HG02884 (cell line): ENCODE data around the gene ANAPC1.
A peak's percentile ranks its signal among the peaks of the same experiment; 100 is the strongest.
"Not testable (repeated sequence)": the region's sequence is repeated elsewhere in the genome, so short reads cannot be mapped to it uniquely, and the experiment has no call there.

ENCODE experiments used
- ATAC-seq: cut with Tn5 transposase; IDR thresholded peaks from one replicate; pipeline ENCODE4 v1.9.1; 2021; ENCODE audit warnings: mild to moderate bottlenecking, moderate library complexity; ENCODE audit not compliant: unreplicated experiment

Gene ANAPC1

DNA sequence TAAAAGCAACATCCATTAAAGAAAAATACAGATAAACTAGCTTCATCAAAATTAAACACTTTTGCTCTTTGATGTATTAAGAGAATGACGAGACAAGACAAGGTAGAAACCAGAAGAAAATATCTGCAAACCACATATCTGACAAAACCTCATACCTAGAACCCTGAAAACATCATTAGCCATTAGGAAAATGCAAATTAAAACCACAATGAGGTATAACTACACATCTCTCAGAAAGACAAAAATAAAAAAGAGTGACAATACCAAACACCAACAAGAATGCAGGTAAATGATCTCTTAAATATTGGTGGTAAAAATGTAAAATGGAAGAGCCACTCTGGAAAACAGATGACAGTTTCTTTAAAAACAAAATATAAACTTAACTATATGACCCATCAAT is 53.5 kb downstream of the ANAPC1 start:
- ATAC-seq, result peak; percentile 62

DNA sequence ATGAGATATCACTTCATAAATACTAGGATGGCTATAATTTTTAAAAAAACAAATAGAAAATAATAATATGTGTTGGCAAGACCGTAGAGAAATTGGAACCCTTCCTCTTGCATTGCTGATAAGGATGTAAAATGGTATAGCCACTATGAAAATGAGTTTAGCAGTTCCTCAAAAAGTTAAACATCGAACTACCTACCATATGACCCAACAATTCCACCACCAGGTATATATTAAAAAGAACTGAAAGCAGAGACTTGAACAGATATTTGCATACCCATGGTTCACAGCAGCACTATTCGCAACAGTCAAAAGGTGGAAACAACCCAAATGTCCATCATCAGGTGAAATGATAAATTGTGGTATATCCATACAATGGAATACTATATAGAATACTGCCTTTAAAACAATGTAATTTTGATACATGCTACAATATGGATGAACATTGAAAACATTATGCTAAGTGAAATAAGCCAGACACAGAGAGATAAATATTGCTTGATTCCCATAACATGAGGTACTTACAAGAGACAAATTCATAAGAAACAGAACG is 55.7 kb downstream of the ANAPC1 start:
- ATAC-seq, result not testable (repeated sequence)

DNA sequence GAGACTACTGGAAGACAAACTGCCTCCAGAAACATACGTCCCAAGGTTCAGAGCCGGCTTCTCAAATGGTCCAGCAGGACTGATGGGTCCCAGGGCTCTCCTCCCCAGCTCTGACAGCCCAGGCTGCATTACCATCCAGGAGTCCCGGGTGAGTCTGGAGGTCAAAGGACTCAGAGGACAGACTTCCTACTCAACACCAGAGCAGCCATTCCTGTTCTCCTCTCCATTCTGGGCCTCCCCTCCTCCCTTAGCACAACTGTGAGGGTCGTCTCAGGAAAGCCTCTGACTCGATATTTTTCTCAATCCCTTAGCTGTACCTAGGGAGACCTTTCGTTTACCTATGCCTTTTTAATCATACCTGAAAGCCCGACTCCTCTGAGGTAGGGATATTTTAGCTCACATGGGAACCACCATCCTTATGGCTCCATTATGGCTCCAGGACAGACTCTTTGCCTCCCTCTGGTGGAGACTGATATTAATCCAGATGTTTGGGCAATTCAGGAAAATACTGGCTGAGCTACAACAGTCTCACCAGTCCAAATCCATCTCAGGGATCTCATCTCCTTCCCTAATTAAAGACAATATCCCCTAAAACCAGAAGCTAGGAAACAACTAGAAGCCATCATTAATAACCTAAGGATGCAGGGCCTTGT is 70.9 kb downstream of the ANAPC1 start:
- ATAC-seq, result not testable (repeated sequence)

DNA sequence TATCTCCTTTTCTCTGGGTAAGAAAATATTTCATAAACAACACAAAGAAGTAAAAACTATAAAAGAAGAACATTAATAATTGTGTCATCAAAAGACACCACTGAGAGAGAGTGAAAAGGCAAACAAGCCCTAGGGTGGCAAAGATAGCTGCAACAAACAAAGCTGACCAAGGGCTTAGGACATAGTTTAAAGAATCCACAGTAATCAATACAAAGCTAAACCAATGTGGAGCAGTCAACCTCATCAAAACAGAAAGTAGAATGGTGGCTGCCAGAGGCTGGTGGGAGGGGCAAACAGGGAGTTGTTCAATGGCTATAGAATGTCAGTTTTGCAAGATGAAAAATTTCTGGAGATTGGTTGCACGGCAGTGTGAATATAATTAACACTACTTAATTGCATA is 93.4 kb downstream of the ANAPC1 start:
- not testable (repeated sequence) for ATAC-seq

DNA sequence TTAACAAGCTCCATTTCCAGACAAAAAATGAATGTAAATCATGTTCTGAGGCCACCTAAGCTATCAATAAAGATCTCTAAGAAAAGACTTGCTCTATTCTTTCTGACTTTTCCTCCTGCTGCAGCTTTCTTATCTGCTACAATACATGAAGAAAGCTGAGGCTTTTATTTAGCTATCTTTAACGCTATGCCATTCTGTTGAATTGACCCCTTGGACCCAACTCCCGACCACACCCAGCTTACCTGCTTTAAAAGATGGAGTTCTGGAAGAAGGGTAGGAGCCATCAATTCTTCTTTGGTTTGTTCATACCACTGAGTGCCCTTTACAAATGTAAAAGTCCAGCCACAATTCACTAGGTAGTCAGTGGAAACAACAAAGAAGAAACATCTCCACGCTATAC is 99.9 kb downstream of the ANAPC1 start:
- ATAC-seq, result not testable (repeated sequence)

DNA sequence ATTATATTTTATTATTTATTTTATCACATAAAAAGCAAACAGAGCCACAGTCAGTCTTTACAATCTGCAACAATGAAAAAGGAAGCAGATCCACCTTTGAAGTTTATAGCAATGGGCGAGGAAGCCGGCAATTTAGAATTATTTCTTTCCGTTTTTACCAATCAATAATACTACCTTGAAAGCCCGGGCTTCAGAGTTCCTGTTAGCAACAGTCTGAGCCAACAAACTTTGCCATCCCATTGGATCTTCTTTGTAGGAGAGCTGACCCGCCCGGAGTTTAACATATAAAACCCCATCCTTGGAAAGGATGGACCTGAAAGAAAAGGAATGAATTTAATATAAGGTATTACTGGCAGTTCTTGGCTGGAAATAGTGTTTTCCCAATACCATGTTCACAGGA is 101.8 kb downstream of the ANAPC1 start:
- not testable (repeated sequence) for ATAC-seq

DNA sequence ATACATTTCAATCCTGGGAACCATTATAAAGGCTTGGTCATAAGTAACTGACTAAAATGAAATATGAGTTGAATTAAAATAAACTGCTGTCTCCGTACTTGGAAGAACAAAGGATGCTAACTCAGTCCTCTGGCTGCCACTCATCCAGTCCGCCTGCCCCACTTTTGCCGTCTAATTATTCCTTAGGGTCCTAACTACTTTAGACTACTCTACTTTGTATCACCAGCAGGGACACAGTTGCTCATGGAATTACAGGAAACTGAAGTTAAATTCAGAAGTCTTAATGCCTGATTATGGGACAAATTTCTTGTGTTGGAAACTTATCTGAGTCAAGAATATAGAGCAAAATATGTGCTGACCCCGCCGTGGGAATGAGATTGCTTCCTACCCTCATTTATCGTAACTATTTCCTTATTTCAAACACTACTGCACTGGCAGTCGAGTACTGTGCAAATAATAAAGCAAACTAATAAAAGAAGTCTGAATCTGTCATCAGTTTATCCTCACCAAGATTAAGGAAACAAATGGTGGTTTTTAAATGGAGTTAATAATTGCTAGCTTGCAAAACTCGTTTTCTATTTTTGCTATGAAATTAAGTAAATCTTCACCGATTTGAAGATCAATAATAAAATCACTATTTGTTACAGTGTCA is 102.4 kb downstream of the ANAPC1 start:
- ATAC-seq, result not testable (repeated sequence)

DNA sequence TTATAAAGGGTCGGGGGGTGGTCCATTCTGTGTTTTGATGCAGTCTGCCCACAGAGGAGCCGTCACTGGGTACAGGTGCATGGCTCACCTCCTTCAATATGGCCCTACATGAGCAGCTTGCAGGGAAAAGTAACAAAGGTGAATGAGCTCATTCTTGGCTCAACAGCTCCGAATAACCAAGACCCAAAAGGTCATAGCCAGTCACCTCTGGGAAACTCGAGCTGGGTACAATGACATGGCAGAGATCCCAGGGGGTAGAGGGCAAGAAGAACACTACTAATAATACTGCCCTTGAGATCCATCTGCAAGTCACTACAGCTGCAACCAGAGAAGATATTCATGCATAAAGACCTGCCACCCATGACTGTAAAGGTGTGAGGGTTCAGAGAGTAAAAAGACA is 106.8 kb downstream of the ANAPC1 start:
- not testable (repeated sequence) for ATAC-seq

DNA sequence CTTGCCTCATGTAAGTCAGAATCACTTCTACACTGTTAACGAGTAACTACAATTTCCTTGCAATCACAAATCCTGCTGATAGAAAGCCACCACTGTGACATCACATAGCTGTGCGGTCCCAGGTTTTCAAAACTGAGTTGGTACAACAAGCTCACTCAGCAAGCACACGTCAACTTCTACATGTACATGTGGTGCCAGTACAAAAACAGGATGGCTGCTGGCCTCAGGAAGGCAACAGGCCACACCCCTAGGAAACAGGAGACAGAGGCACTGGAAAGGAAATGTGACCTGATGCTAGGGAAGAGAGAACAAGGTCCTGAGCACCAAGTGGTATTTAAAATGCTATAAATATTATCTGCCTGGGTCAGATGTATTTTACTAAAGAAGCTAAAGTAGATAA is 107.7 kb downstream of the ANAPC1 start:
- not testable (repeated sequence) for ATAC-seq

DNA sequence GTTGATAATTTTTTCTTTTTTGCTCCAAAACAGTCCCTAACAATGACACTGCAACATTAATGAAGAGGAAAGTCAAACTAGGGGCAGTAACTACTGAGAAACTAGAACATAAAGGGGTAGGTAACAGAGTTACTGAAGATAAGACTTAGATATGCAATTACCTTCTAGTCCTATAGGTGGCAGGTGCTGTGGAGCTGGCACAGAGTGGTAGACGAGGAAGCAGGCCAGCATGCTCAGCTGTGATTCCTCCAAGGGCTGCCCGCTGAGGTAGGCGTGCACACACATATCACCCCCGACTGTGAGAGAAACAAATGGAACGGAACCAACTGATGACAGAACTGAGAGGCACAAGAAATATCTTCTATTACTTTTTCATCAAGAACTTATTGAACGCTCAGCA is 111.8 kb downstream of the ANAPC1 start:
- ATAC-seq, result not testable (repeated sequence)

DNA sequence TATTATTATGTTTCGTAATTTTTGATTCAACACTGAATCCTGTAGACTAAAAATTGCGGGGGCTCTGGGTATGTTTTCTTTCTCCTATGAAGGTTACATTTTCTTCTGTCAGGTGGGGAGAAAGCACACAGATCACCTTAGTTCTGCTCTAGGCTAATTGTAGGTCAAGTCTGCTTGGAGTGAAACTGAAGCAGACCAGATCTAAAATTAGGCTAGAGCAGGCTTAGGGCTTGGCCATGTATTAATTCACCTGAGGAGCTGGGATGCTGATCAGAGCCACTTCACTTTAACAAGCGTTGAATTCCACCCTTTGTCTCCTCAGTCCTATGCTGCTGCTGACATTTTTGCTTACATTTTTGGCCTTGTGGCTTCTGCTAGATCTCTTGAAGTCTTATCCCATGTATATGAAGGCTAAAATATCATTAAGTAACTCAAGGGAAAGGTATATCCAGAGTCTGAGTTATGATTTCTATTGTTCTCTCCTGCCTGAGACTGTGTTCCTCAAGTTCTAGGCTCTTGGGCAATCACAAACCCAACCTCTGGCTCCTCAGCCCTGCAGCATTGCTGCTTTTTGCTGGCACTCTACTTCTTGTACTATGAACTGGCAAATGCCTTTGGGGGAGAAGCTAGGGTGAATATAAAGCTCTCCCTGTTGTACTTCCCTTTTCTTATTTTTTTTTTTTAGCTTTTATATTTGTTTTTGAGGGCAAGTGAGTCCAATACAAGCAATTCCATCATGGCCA is 112.9 kb downstream of the ANAPC1 start:
- ATAC-seq, result not testable (repeated sequence)

DNA sequence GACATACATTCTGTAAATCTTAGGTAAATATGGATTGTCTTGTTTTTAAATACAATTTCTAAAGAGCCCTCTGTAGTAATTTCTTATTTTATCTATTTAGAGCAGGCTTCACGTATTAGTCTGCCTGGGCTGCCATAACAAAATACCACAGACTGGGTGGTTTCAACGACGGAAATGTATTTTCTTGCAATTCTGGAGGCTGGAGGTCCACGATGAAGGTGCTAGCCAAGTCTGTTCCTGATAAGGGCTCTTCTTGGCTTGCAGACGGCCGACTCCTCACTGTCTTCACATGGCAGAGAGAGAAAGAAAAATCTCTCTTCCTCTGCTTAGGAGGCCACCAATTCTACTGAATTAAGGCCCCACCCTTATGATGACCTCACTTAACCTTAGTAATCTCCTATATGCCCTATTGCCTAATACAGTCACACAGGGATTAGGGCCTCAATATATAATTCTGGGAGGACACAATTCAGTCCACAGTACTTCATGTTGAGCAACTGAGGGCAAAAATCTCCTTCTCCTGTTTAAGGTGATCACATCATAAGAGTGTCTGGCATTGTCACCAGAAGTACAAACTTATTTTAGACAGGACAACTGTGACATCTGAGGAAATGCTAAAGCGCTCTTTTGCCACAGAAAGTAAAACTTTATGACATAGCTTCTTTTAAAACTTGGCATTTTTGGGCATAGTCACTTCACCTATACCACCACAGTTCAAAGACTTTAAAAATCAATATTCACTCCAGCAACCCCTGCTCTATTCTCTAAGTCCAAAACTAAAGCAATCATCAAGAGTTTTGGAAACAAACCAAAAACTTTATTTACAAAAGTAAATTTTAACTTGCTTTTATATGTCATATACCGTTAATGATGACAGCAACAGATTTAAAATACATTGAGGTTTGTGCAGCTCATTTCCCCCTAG is 115.5 kb downstream of the ANAPC1 start:
- not testable (repeated sequence) for ATAC-seq

DNA sequence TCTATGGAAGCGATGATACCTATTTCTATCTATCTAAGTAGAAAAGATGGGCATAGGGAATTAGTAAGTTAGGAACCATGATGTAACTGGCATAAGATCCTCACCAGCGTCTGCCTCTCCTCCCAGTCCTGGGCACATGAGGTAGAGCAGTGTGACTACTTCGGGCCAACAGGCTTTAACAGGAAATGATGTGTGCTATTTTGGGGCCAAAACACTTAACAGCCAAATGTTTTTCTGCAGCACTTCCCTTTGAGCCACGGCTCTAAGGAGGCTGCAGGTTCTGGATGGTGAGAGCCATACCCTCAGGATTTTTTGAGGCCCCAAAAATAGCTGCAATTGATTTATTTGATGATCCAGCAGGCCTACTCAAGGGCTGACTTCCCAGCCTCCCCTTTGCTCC is 116.9 kb downstream of the ANAPC1 start:
- ATAC-seq, result not testable (repeated sequence)

DNA sequence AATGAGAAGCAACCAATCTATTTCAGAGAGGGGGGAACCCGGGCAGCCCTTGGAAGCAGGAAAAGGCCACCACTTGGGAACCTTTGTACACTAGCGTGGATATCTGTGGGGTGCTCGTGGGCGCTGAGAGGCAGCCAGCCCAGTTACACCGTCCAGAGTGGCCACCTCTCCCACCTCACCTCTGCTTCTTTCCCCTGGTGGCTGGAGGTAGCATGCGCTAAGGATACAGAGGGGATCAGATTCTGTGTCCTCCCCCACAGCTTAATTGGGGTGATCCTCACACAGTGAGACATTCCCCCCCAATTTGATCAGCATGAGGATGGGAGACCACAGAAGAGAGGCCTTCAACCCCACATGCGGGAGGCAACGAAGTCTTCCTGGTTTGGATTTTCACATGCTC is 117.7 kb downstream of the ANAPC1 start:
- not testable (repeated sequence) for ATAC-seq

DNA sequence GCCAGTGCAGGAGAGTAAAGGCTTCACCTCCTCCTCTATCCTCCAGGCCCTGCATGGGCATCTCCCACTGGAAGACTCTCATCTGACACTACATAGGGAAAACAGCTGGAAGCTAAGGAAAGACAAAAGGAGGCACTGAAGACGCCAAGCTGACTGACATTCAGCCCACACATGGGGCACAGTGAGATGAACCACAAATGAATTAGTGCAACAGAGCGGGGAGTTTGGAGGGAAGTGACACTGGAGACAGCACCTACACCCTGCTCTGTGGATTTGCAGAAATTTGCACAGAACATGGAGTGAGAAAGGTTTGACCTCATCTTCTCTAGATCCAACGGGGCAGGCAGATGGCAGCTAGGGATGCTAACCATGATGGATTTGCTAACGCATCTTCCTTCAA is 119.8 kb downstream of the ANAPC1 start:
- ATAC-seq, result not testable (repeated sequence)

DNA sequence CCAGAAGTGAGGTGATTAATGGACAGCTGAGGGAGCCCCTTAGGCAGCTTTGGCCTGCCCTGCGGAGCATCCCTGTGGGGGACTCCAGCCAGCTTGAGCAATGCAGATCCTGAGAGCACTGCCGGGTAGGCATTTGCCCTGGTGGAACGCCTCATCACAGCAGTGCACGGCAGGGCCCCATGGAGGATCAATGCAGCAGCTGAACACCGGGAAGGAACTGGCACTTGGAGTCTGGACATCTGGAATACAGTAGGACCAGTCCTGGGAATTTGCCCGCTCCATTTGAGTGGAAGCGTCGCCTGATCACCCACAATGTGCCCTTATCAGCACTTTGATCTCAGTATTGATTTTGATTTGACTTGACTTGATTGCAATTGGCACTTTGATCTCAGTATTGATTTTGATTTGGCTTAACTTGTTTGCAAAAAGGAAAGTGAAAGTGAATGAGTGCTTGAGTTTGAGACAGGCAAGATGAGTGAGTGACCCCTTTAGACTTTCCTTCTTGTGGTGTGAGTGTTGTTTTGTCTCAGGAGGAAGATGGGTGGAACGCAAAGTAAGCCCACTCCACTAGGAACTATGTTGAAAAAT is 123.2 kb downstream of the ANAPC1 start:
- not testable (repeated sequence) for ATAC-seq

DNA sequence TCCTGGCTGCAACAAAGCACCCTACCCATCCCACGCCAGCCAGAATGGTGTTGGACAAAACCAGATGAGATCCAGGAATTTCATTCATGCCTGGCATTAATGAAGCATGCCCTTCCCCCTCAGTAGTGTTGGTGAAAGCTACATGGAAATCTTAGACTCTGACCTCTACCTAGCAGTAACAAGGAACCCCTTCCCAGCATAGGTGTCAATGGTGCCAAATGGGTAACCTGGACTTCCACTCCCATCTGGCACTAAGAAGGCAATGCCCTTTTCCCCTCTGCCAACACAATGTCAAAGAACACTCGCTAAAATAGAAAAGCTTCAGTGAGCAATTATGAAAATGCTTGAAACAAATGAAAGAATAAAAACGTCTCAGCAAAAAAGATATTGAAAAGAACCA is 131.5 kb downstream of the ANAPC1 start:
- ATAC-seq, result not testable (repeated sequence)

DNA sequence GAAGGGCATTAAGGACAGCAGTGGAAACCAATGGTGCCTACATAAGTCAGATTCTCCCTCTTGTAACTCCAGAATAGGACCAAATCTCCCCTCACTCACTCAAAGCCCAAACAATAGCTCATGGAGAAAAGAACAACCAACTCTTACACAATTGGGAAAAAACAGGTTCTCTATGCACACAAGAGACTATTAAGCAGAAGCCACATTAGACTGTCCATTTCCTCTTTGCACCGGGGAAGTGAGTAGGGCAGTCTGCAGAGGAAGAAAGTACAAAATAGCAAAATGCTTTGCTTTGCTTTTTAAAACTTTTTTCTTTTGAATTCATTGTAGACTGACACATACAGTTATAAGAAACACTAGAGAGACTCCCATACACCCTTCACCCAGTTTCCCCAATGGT is 133.4 kb downstream of the ANAPC1 start:
- ATAC-seq, result not testable (repeated sequence)

DNA sequence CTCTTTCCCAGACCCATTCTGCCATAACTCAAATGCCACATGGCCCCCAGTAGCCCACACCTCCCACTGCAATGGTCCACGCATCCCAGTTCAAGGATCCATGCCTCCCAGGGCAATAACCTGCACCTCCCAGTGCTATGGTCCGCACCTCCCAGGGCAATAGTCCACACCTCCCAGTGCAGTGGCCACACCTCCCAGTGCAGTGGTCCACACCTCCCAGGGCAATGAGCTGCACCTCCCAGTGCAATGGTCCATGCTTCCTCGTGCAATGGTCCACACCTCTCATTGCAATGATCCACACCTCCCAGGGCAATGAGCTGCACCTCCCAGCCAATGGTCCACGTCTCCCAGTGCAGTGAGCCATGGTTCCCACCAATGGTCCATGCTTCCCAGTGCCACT is 135.6 kb downstream of the ANAPC1 start:
- ATAC-seq, result not testable (repeated sequence)
